Measurements from ENCODE around the gene STK24. TPM values are rescaled to one million over a fixed set of nuclear protein-coding genes. Genes with fewer than 3 reads are reported as not detected.

Gene STK24
- total RNA-seq, 2 experiments from 2014 or later = 129 TPM

GRCh38 chr13:98521461-98522247 lies 55.3 kb downstream of the STK24 start:
- peaks cover 90% of the 10 kb centered on the region for H3K4me1 Mint-ChIP-seq
- no peak for DNase-seq
- H3K4me3 Mint-ChIP-seq = no peak overlapping the region
- H3K27me3 Mint-ChIP-seq = no peaks in the 10 kb centered on the region
- no peaks in the 10 kb centered on the region for H3K9me3 Mint-ChIP-seq
- H3K27ac Mint-ChIP-seq = peak overlapping the region; percentile 40
- H3K36me3 Mint-ChIP-seq = peaks cover 26% of the 10 kb centered on the region

DNA sequence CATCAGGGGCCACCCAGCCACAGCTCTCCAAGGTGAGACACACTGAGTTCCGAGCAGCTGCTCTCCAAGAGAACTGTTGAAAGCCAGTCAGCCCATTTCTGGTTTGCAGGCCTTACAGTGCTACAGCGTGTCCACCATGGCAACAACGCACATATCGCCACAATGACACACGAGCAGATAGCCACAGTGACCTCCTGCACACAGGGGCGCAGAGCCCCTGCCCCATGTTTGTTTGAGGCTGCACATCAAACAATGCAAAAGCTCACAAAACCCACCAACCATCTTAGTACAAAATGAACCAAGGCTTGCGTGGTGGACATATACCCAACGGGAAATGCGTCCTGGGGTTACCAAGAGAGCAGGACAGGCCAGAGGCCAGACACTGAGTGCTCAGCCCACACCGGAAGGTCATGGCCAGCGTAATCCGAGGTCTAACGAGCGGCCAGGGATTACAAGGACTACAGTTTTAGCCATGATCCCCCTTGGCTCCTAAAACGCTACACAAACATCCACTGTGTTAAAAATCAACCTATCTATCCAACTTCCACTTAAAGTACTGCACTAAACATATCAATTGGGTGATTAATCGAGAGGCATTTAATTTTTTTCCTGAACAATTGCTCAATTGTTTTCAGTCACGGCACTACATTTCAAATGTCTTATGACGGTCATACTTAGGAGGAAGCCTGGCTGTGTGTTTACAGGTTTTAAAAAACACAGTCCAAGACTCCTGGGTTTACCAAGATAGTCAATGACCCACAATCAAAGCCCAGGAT lies 56.0 kb downstream of the STK24 start:
- no peak overlapping the region for H3K4me3 Mint-ChIP-seq
- no peaks in the 10 kb centered on the region for H3K9me3 Mint-ChIP-seq
- H3K4me1 Mint-ChIP-seq = peaks cover 90% of the 10 kb centered on the region
- no peaks in the 10 kb centered on the region for H3K27me3 Mint-ChIP-seq
- H3K36me3 Mint-ChIP-seq = peaks cover 34% of the 10 kb centered on the region
- DNase-seq = no peak
- H3K27ac Mint-ChIP-seq = peak overlapping the region; percentile 42

DNA sequence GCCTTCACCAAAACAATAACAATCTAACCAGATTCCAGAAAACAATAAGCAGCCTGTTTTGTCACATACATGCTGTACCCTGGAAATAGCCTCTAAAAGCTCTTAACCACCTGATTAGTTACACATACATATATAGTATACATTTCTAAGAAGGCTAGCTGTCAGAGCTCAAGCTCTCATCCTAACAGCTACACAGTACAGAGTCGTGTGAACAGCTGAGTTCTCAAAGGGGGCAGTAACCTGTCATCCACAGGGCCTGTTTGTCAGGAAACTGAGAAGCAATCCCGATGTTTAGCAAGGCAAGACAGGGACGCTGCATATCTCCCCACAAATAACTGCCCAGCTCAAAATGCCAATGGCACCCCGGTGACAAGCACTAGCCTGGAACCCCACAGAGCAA lies 56.9 kb downstream of the STK24 start:
- peaks cover 42% of the 10 kb centered on the region for H3K36me3 Mint-ChIP-seq
- peaks cover 95% of the 10 kb centered on the region for H3K4me1 Mint-ChIP-seq
- DNase-seq = no peak
- no peaks in the 10 kb centered on the region for H3K9me3 Mint-ChIP-seq
- peak overlapping the region; percentile 80 for H3K27ac Mint-ChIP-seq
- H3K27me3 Mint-ChIP-seq = no peaks in the 10 kb centered on the region
- H3K4me3 Mint-ChIP-seq = no peak overlapping the region

- H3K9me3 Mint-ChIP-seq = no peaks in the 10 kb centered on the region
- H3K27me3 Mint-ChIP-seq = no peaks in the 10 kb centered on the region
- peaks cover 97% of the 10 kb centered on the region for H3K4me1 Mint-ChIP-seq
- DNase-seq = peak; percentile 27
- peak overlapping the region; percentile 62 for H3K4me3 Mint-ChIP-seq
- peaks cover 50% of the 10 kb centered on the region for H3K36me3 Mint-ChIP-seq
- peak overlapping the region; percentile 89 for H3K27ac Mint-ChIP-seq
Observed at GRCh38 chr13:98517576-98518310, 59.2 kb downstream of the STK24 start.

- Mint-ChIP-seq H3K27me3 (no peaks in the 10 kb centered on the region), H3K4me3 (peak overlapping the region; percentile 49), H3K9me3 (peaks cover 3% of the 10 kb centered on the region), H3K36me3 (peaks cover 66% of the 10 kb centered on the region), H3K27ac (peak overlapping the region; percentile 90), H3K4me1 (peaks cover 95% of the 10 kb centered on the region)
- no peak for DNase-seq
Observed at GRCh38 chr13:98515818-98516465, 61.0 kb downstream of the STK24 start.

DNA sequence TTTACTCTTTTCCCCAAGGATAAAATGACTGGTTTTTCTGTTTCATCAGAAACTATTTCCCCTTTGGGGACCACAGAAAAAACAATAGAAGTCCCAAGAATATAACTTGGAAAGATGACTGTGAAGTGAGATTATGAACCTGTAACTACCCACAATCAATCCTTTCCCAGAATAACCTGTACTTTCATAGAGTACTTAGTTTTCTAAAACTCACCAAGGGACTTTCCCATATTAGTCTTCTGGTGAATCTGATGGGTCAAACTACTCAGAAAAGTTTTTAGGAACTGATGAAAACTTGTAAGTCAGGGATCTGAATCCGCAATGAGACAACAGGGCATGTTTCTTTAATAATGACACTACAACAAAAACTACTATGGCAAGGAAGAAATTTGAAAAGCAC lies 62.6 kb downstream of the STK24 start:
- H3K36me3 Mint-ChIP-seq = peaks cover 78% of the 10 kb centered on the region
- no peak for DNase-seq
- H3K27ac Mint-ChIP-seq = peak overlapping the region; percentile 90
- peaks cover 95% of the 10 kb centered on the region for H3K4me1 Mint-ChIP-seq
- H3K9me3 Mint-ChIP-seq = peaks cover 6% of the 10 kb centered on the region
- H3K4me3 Mint-ChIP-seq = peak overlapping the region; percentile 41
- H3K27me3 Mint-ChIP-seq = no peaks in the 10 kb centered on the region

GRCh38 chr13:98513837-98514236 lies 63.1 kb downstream of the STK24 start:
- Mint-ChIP-seq H3K4me1 (peaks cover 95% of the 10 kb centered on the region), H3K9me3 (peaks cover 6% of the 10 kb centered on the region), H3K4me3 (peak overlapping the region; percentile 15), H3K27me3 (no peaks in the 10 kb centered on the region), H3K27ac (peak overlapping the region; percentile 90), H3K36me3 (peaks cover 74% of the 10 kb centered on the region)
- no peak for DNase-seq

DNA sequence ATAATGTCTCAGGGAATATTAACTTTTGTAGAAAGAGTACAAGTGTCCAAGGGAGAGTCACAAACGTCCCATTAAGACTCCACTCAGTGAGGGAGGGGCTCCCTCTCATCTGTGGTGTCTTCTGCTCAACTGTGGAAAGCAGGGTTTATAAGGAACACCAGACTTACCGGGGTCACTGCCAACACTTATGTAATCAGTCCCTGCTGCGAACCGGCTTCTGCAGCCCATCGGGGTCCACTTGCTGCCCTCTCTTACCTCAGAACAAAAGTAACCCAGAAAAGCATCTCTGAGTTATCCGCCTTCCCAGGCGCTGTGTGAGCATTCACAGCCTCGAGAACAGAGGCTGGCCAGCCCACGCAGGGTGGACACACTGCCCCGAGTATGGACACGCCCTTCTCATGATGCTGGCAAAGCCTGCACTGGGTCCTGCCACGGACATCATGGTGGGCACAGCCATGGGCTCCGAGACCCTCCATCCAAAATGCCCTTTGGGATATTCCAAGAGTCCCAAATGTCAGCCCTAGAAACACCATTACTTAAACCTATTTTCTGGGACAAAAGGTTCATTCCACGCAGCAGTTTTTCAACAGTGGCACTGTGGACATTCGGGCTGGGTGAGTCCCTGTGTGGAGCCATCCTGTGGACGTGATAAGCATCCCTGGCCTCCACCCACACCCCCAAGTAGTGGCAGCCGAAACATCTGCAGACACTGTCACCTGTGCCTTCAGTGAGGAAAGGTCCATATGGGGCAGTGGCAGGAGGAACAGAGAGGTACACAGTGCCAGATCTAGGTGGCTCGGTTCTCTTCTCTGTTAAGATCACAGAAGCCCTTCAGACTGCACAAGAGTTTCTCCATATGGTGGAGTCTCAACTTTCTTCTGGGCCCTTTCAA lies 63.9 kb downstream of the STK24 start:
- Mint-ChIP-seq H3K27ac (peak overlapping the region; percentile 90), H3K4me1 (peaks cover 95% of the 10 kb centered on the region), H3K27me3 (no peaks in the 10 kb centered on the region), H3K4me3 (no peak overlapping the region), H3K36me3 (peaks cover 78% of the 10 kb centered on the region), H3K9me3 (peaks cover 6% of the 10 kb centered on the region)
- DNase-seq = no peak

GRCh38 chr13:98511435-98511834 lies 65.5 kb downstream of the STK24 start:
- peaks cover 6% of the 10 kb centered on the region for H3K9me3 Mint-ChIP-seq
- no peaks in the 10 kb centered on the region for H3K27me3 Mint-ChIP-seq
- H3K4me3 Mint-ChIP-seq = no peak overlapping the region
- peaks cover 70% of the 10 kb centered on the region for H3K36me3 Mint-ChIP-seq
- H3K4me1 Mint-ChIP-seq = peaks cover 90% of the 10 kb centered on the region
- no peak for DNase-seq
- H3K27ac Mint-ChIP-seq = no peak overlapping the region

DNA sequence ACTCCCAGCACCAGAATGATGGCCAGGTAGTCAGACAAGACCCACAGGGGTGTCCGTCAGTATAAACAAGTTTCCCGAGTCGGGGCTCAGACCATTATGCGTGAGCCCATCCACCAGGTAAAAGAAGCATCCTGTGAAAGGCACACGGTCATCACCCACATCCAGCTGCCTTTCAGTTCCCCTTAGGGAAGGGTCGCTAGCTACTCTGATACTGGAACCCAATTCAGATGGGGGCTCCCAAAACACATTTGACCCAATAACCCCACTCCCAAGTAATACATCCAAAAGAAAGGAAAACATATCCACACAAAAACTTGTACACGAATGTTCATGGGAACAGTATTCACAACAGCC lies 66.8 kb downstream of the STK24 start:
- H3K9me3 Mint-ChIP-seq = peaks cover 6% of the 10 kb centered on the region
- H3K27ac Mint-ChIP-seq = peak overlapping the region; percentile 61
- H3K4me1 Mint-ChIP-seq = peaks cover 90% of the 10 kb centered on the region
- H3K4me3 Mint-ChIP-seq = no peak overlapping the region
- H3K36me3 Mint-ChIP-seq = peaks cover 64% of the 10 kb centered on the region
- H3K27me3 Mint-ChIP-seq = no peaks in the 10 kb centered on the region
- DNase-seq = no peak

DNA sequence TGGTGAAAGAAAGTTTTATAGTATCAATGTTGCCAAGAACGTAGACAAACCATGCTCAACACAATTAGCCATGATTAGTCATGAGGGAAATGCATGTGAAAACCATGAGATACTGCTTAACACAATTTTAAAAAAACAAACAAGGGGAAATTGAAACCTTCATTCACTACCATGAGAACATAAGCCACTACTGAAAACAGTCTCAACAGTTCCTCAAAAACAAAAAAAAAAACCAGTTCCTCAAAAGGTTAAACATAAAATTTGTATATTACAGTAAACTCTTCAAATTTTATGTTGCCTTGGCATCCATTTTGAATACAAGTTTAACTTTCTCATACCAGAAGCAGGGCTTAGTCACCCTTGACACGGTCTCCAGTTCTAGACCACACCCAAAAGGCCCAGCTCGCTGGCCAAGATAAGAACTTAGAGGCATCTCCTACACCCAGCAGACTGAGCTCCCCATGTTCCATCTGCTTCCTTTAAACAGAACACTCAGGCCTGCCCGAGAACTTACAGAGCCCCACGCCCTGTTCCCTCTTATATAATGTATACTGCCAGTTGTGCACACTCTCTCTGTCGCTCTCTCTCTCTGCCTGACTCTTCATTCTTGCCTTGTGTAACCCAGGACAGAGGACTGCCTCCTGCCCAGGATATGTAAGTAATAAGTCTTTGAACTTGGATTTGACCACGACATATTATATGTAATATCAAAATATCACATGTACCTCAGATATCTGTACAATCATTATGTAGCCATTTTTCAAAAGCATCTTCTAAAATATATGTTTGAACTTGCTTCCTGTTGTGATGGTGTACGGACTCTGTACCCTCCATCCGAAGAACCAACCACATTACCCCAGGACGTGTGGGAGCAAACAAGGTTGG lies 67.4 kb downstream of the STK24 start:
- H3K36me3 Mint-ChIP-seq = peaks cover 63% of the 10 kb centered on the region
- DNase-seq = peak; percentile 41
- H3K4me3 Mint-ChIP-seq = peak overlapping the region; percentile 5
- no peaks in the 10 kb centered on the region for H3K27me3 Mint-ChIP-seq
- H3K27ac Mint-ChIP-seq = peak overlapping the region; percentile 61
- H3K4me1 Mint-ChIP-seq = peaks cover 90% of the 10 kb centered on the region
- peaks cover 6% of the 10 kb centered on the region for H3K9me3 Mint-ChIP-seq

GRCh38 chr13:98508685-98509084 lies 68.2 kb downstream of the STK24 start:
- H3K4me3 Mint-ChIP-seq = no peak overlapping the region
- H3K27me3 Mint-ChIP-seq = no peaks in the 10 kb centered on the region
- H3K9me3 Mint-ChIP-seq = peaks cover 6% of the 10 kb centered on the region
- H3K36me3 Mint-ChIP-seq = peaks cover 66% of the 10 kb centered on the region
- DNase-seq = no peak
- H3K27ac Mint-ChIP-seq = no peak overlapping the region
- H3K4me1 Mint-ChIP-seq = peaks cover 90% of the 10 kb centered on the region

DNA sequence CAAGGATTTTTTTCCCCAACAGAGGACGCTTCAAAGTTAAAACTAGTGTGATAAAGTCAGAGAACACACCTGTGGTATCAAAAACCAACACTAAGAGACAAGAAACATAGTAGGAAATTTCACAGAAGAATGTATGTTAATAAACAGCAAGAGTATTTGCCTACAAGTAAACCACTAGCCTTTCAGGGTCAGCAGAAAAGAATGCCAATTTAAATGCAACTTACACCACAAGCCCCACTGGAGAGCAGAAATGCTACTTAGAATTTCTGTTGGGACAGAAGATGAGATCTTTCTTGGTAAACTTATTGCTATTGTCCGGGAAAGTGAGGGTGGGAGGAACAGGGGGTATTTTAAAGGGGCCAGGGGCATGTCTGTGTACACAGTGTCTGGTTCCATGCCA lies 68.6 kb downstream of the STK24 start:
- Mint-ChIP-seq H3K27ac (peak overlapping the region; percentile 22), H3K4me3 (no peak overlapping the region), H3K9me3 (peaks cover 6% of the 10 kb centered on the region), H3K36me3 (peaks cover 70% of the 10 kb centered on the region), H3K27me3 (no peaks in the 10 kb centered on the region), H3K4me1 (peaks cover 90% of the 10 kb centered on the region)
- no peak for DNase-seq
